ENCODE measurements around the gene SLMAP.

Gene SLMAP

DNA sequence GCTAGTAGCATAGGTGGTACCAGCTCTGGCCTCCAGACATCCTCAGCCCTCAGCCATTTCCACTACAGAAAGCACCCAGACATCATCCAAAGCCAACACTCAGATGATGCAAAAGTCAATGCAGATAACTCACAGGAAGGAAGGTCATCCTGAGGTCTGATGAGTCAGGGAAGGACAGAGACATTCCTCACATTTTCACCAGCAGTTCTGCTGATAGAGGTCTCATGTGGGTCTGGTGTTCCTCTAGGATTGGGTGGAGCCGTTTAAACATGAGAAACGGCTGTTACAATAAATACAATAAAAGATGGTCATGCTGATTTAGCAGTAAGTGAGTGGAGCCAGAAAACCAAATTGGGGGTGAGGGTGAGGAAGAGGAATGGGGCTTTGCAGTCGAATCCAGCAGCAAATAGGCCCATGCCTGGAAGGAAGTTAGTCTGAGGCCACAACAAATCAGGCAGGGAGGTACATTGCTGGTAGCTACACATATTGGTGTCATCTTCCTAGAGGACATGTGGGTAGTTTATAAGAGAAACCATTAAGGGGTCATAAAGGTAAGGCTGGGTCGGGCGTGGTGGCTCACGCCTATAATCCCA lies 218.8 kb downstream of the SLMAP start:
- Histone ChIP-seq H3K27ac (replicated peaks) (no peak overlapping the region), H3K27me3 (ENCODE audit: insufficient read depth, poor library complexity, severe bottlenecking) (no peaks in the 10 kb centered on the region), H3K4me3 (replicated peaks; ENCODE audit: insufficient read depth, low read length) (no peak overlapping the region)
- TF ChIP-seq, protein P1, sequence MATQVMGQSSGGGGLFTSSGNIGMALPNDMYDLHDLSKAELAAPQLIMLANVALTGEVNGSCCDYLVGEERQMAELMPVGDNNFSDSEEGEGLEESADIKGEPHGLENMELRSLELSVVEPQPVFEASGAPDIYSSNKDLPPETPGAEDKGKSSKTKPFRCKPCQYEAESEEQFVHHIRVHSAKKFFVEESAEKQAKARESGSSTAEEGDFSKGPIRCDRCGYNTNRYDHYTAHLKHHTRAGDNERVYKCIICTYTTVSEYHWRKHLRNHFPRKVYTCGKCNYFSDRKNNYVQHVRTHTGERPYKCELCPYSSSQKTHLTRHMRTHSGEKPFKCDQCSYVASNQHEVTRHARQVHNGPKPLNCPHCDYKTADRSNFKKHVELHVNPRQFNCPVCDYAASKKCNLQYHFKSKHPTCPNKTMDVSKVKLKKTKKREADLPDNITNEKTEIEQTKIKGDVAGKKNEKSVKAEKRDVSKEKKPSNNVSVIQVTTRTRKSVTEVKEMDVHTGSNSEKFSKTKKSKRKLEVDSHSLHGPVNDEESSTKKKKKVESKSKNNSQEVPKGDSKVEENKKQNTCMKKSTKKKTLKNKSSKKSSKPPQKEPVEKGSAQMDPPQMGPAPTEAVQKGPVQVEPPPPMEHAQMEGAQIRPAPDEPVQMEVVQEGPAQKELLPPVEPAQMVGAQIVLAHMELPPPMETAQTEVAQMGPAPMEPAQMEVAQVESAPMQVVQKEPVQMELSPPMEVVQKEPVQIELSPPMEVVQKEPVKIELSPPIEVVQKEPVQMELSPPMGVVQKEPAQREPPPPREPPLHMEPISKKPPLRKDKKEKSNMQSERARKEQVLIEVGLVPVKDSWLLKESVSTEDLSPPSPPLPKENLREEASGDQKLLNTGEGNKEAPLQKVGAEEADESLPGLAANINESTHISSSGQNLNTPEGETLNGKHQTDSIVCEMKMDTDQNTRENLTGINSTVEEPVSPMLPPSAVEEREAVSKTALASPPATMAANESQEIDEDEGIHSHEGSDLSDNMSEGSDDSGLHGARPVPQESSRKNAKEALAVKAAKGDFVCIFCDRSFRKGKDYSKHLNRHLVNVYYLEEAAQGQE (IDR thresholded peaks at IDR 0.05; ENCODE audit: insufficient replicate concordance, low read depth) = no peak
- no peak for TF ChIP-seq SPI1 (IDR thresholded peaks at IDR 0.05; ENCODE audit: borderline replicate concordance, low read depth)
- TF ChIP-seq, protein P2, sequence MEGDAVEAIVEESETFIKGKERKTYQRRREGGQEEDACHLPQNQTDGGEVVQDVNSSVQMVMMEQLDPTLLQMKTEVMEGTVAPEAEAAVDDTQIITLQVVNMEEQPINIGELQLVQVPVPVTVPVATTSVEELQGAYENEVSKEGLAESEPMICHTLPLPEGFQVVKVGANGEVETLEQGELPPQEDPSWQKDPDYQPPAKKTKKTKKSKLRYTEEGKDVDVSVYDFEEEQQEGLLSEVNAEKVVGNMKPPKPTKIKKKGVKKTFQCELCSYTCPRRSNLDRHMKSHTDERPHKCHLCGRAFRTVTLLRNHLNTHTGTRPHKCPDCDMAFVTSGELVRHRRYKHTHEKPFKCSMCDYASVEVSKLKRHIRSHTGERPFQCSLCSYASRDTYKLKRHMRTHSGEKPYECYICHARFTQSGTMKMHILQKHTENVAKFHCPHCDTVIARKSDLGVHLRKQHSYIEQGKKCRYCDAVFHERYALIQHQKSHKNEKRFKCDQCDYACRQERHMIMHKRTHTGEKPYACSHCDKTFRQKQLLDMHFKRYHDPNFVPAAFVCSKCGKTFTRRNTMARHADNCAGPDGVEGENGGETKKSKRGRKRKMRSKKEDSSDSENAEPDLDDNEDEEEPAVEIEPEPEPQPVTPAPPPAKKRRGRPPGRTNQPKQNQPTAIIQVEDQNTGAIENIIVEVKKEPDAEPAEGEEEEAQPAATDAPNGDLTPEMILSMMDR (IDR thresholded peaks at IDR 0.05; ENCODE audit: insufficient read depth, low read length) = no peak
- TF ChIP-seq GABPA (IDR thresholded peaks at IDR 0.05; ENCODE audit: low read depth) = no peak
- no peak for TF ChIP-seq POLR2AphosphoS5 (IDR thresholded peaks at IDR 0.05; ENCODE audit: low read depth)
- DNase-seq (ENCODE audit: low read depth in 1 of 2, low spot score in 1 of 2) = peak in 1 of 2 experiments; percentile 28

DNA sequence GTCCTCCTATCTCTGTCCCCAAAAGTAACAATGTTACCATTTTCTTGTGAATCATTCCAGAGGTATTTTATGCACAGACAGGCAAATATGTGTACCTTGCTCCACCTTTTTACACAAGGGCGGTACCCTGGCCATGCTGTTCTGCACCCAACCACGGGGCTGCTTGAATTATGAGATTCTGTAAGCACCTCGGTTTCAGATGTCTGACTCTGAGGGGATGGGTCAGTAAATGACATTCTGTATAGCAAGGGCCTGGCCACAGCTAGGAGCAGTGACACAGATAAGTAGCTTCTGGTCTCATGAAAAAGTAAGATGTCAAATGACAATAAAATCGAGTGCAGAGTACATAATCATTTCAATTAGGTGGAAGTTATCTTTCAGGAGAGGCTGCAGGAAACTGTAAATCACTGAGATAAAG lies 221.7 kb downstream of the SLMAP start:
- Histone ChIP-seq H3K27ac (replicated peaks) (no peak overlapping the region), H3K27me3 (ENCODE audit: insufficient read depth, poor library complexity, severe bottlenecking) (no peaks in the 10 kb centered on the region), H3K4me3 (replicated peaks; ENCODE audit: insufficient read depth, low read length) (no peak overlapping the region)
- DNase-seq (ENCODE audit: low read depth in 1 of 2, low spot score in 1 of 2) = no peak
- TF ChIP-seq, protein P1 (IDR thresholded peaks at IDR 0.05; ENCODE audit: insufficient replicate concordance, low read depth) = no peak
- TF ChIP-seq SPI1 (IDR thresholded peaks at IDR 0.05; ENCODE audit: borderline replicate concordance, low read depth) (no peak), GABPA (IDR thresholded peaks at IDR 0.05; ENCODE audit: low read depth) (no peak), POLR2AphosphoS5 (IDR thresholded peaks at IDR 0.05; ENCODE audit: low read depth) (no peak)
- TF ChIP-seq, protein P2 (IDR thresholded peaks at IDR 0.05; ENCODE audit: insufficient read depth, low read length) = no peak

DNA sequence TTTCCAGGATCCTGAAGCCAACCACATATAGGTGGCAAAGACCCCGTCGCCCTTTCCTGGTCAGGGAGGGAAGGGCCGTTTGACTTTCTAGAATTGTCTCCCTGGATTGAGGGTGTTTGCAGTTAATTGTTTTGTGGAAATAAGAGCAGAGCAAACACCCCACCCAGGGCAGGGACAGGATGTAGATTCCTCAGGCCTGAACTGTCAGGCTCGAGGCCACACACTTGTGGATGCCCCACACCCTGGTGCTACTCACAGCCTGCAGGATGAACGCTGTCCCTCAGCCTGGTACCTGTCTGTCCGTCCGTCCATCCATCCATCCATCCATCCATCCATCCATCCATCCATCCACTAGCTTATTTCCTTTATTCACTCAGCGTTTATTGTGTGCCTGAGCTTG lies 222.2 kb downstream of the SLMAP start:
- DNase-seq (ENCODE audit: low read depth in 1 of 2, low spot score in 1 of 2) = no peak
- TF ChIP-seq, protein P1 (IDR thresholded peaks at IDR 0.05; ENCODE audit: insufficient replicate concordance, low read depth) = no peak
- TF ChIP-seq SPI1 (IDR thresholded peaks at IDR 0.05; ENCODE audit: borderline replicate concordance, low read depth) (no peak), POLR2AphosphoS5 (IDR thresholded peaks at IDR 0.05; ENCODE audit: low read depth) (no peak), GABPA (IDR thresholded peaks at IDR 0.05; ENCODE audit: low read depth) (no peak)
- TF ChIP-seq, protein P2 (IDR thresholded peaks at IDR 0.05; ENCODE audit: insufficient read depth, low read length) = no peak
- no peak overlapping the region for H3K27ac ChIP-seq (replicated peaks)
- H3K27me3 ChIP-seq (ENCODE audit: insufficient read depth, poor library complexity, severe bottlenecking) = no peaks in the 10 kb centered on the region
- H3K4me3 ChIP-seq (replicated peaks; ENCODE audit: insufficient read depth, low read length) = no peak overlapping the region

Measured in HL-60 (cell line).